OCI-M1 (cell line): ENCODE results near the gene GVQW3.
"Not testable (repeated sequence)": the region's sequence is repeated elsewhere in the genome, so short reads cannot be mapped to it uniquely, and the experiment has no call there.

ENCODE experiments used
- DNase-seq: peaks from one replicate; lab custom pipeline; 2025; lab: John Stamatoyannopoulos, UW

Gene GVQW3

GRCh38 chr11:76388408-76388807 is 7.3 kb downstream of the GVQW3 start:
- no peak for DNase-seq

- no peak for DNase-seq
Observed at GRCh38 chr11:76391021-76391420, 9.9 kb downstream of the GVQW3 start.

GRCh38 chr11:76391811-76392475 is 10.8 kb downstream of the GVQW3 start:
- no peak for DNase-seq

- peak; percentile 67 for DNase-seq
Observed at GRCh38 chr11:76392870-76393269, 11.7 kb downstream of the GVQW3 start.

GRCh38 chr11:76394411-76394810 is 13.3 kb downstream of the GVQW3 start:
- no peak for DNase-seq

GRCh38 chr11:76395296-76395695 is 14.2 kb downstream of the GVQW3 start:
- no peak for DNase-seq

GRCh38 chr11:76397383-76397782 is 16.3 kb downstream of the GVQW3 start:
- no peak for DNase-seq

- no peak for DNase-seq
Observed at GRCh38 chr11:76400967-76401366, 19.8 kb downstream of the GVQW3 start.

- DNase-seq, result not testable (repeated sequence)
Observed at GRCh38 chr11:76401484-76401883, 20.4 kb downstream of the GVQW3 start.

GRCh38 chr11:76406359-76406758 is 25.2 kb downstream of the GVQW3 start:
- DNase-seq, result no peak

- DNase-seq, result no peak
Observed at GRCh38 chr11:76408171-76408965, 27.2 kb downstream of the GVQW3 start.

GRCh38 chr11:76410851-76411357 is 29.8 kb downstream of the GVQW3 start:
- no peak for DNase-seq

GRCh38 chr11:76415073-76415472 is 34.0 kb downstream of the GVQW3 start:
- DNase-seq, result no peak

- DNase-seq, result peak; percentile 88
Observed at GRCh38 chr11:76419896-76420295, 38.8 kb downstream of the GVQW3 start.

- no peak for DNase-seq
Observed at GRCh38 chr11:76424379-76424778, 43.3 kb downstream of the GVQW3 start.

GRCh38 chr11:76424891-76425290 is 43.8 kb downstream of the GVQW3 start:
- no peak for DNase-seq

- DNase-seq, result no peak
Observed at GRCh38 chr11:76426660-76427059, 45.5 kb downstream of the GVQW3 start.

- no peak for DNase-seq
Observed at GRCh38 chr11:76436020-76436419, 54.9 kb downstream of the GVQW3 start.

GRCh38 chr11:76443268-76443980 is 62.3 kb downstream of the GVQW3 start:
- no peak for DNase-seq

GRCh38 chr11:76444065-76444383 is 62.9 kb downstream of the GVQW3 start:
- no peak for DNase-seq

GRCh38 chr11:76444384-76445120 is 63.4 kb downstream of the GVQW3 start, which contains the start of gene EMSY:
EMSY (plus strand) TSS chr11:76445018; CDS start chr11:76446939, 1,921 bp downstream.
- peak; percentile 100 for DNase-seq
